ENCODE data around the gene GLRB. TPM values are rescaled to one million over a fixed set of nuclear protein-coding genes. Genes with fewer than 3 reads are reported as not detected.

GLRB gene
- total RNA-seq, 1 experiment from 2014 or later = 1.8 TPM

DNA sequence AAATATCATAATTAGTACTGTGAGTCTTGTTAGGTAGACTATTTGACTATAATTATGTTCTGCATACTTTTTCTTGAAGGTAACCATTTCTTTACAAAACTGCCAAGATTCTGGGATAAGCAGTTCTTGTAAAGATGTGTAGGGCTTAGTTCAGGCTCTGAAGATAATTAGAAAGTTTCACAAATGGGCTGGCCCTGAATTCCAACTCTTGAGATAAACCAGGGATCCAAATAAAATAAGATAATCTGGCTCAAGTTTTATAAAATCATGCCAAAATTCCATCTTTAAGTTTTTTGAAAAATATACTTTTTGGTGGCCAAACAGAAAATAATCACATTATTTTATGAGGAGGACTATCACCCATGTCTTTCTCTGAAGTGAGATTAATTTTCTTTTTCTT lies 35.5 kb upstream of the GLRB start:
- CTCF ChIA-PET = no interaction called here
- ATAC-seq = no peak

DNA sequence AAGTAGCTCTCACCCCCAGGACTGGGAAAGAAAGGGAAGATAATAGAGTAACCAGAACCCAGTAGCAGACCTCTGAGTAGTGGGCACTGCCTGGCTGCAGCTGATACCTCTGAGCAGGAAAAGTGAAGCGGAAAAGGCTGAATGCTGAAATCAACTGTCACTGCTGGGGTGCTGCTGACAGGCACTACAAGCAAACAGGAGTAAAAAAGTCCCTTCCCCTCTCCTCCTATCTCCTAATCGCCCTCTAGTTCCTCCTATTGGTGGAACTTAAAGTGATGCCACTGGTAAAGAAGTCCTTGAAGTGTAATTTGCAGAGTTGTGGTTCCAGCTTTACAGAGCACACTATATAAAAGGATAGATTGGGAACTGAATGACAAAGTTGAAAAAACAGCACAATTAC lies 32.8 kb upstream of the GLRB start:
- ATAC-seq = peak; percentile 68
- no peaks in the 10 kb centered on the region for H3K9me3 ChIP-seq (ENCODE audit: control insufficient read depth, insufficient read depth, low read depth, low read length)
- no peak overlapping the region for H3K27ac ChIP-seq (ENCODE audit: low read length)
- in situ Hi-C loops (cut with HindIII; ENCODE audit: low pct_unique_long_range_greater_than_20kb, low sequenced_read_pairs) = no loop called here
- BruUV-seq (replicated peaks) = no TSS peak
- H3K27me3 ChIP-seq (ENCODE audit: control insufficient read depth, insufficient read depth, low read length) = no peaks in the 10 kb centered on the region
- intact Hi-C loops (cut with micrococcal nuclease; ENCODE audit: unreplicated experiment) = no loop called here
- no peak for TF ChIP-seq POLR2AphosphoS5 (IDR thresholded peaks at IDR 0.05; ENCODE audit: low read depth, low read length)
- TF ChIP-seq, protein P1, sequence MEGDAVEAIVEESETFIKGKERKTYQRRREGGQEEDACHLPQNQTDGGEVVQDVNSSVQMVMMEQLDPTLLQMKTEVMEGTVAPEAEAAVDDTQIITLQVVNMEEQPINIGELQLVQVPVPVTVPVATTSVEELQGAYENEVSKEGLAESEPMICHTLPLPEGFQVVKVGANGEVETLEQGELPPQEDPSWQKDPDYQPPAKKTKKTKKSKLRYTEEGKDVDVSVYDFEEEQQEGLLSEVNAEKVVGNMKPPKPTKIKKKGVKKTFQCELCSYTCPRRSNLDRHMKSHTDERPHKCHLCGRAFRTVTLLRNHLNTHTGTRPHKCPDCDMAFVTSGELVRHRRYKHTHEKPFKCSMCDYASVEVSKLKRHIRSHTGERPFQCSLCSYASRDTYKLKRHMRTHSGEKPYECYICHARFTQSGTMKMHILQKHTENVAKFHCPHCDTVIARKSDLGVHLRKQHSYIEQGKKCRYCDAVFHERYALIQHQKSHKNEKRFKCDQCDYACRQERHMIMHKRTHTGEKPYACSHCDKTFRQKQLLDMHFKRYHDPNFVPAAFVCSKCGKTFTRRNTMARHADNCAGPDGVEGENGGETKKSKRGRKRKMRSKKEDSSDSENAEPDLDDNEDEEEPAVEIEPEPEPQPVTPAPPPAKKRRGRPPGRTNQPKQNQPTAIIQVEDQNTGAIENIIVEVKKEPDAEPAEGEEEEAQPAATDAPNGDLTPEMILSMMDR (IDR thresholded peaks at IDR 0.05) = peak; percentile 20; the same call in 1 of the 2 replicates
- ChIA-PET POLR2A (no interaction called here), CTCF (no interaction called here)
- H3K4me3 ChIP-seq (ENCODE audit: low read depth in 2 of 2, low read length in 2 of 2) = no peak overlapping the region
- H3K36me3 ChIP-seq (ENCODE audit: control insufficient read depth, insufficient read depth, low read length) = no peaks in the 10 kb centered on the region
- peaks cover 4% of the 10 kb centered on the region; the same call in 1 of the 2 replicates for H3K4me1 ChIP-seq (ENCODE audit: control insufficient read depth, insufficient read depth, low read length)
- DNase-seq (ENCODE audit: low read depth, low spot score) = no peak

More for the DNA sequence above, 35.5 kb upstream of the GLRB start:
- TF ChIP-seq SIN3A (IDR thresholded peaks at IDR 0.05; ENCODE audit: borderline replicate concordance, insufficient read depth, low read depth, low read length) (no peak), POLR2AphosphoS5 (IDR thresholded peaks at IDR 0.05; ENCODE audit: low read depth, low read length) (no peak), TCF7L2 (IDR thresholded peaks at IDR 0.05; ENCODE audit: low read depth, low read length) (no peak)
- TF ChIP-seq, protein P2, sequence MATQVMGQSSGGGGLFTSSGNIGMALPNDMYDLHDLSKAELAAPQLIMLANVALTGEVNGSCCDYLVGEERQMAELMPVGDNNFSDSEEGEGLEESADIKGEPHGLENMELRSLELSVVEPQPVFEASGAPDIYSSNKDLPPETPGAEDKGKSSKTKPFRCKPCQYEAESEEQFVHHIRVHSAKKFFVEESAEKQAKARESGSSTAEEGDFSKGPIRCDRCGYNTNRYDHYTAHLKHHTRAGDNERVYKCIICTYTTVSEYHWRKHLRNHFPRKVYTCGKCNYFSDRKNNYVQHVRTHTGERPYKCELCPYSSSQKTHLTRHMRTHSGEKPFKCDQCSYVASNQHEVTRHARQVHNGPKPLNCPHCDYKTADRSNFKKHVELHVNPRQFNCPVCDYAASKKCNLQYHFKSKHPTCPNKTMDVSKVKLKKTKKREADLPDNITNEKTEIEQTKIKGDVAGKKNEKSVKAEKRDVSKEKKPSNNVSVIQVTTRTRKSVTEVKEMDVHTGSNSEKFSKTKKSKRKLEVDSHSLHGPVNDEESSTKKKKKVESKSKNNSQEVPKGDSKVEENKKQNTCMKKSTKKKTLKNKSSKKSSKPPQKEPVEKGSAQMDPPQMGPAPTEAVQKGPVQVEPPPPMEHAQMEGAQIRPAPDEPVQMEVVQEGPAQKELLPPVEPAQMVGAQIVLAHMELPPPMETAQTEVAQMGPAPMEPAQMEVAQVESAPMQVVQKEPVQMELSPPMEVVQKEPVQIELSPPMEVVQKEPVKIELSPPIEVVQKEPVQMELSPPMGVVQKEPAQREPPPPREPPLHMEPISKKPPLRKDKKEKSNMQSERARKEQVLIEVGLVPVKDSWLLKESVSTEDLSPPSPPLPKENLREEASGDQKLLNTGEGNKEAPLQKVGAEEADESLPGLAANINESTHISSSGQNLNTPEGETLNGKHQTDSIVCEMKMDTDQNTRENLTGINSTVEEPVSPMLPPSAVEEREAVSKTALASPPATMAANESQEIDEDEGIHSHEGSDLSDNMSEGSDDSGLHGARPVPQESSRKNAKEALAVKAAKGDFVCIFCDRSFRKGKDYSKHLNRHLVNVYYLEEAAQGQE (IDR thresholded peaks at IDR 0.05; ENCODE audit: insufficient read depth in 1 of 2, low read depth in 2 of 2, low read length in 1 of 2) = no peak
- TF ChIP-seq, protein P1 (IDR thresholded peaks at IDR 0.05) = no peak
- peaks cover 4% of the 10 kb centered on the region; the same call in 1 of the 2 replicates for H3K4me1 ChIP-seq (ENCODE audit: control insufficient read depth, insufficient read depth, low read length)
- POLR2A ChIA-PET = no interaction called here
- no peak overlapping the region for H3K27ac ChIP-seq (ENCODE audit: low read length)
- no TSS peak for BruUV-seq (replicated peaks)
- DNase-seq (ENCODE audit: low read depth, low spot score) = no peak
- H3K9me3 ChIP-seq (ENCODE audit: control insufficient read depth, insufficient read depth, low read depth, low read length) = no peaks in the 10 kb centered on the region
- H3K4me3 ChIP-seq (ENCODE audit: low read depth in 2 of 2, low read length in 2 of 2) = no peak overlapping the region
- no peaks in the 10 kb centered on the region for H3K27me3 ChIP-seq (ENCODE audit: control insufficient read depth, insufficient read depth, low read length)
- in situ Hi-C loops (cut with HindIII; ENCODE audit: low pct_unique_long_range_greater_than_20kb, low sequenced_read_pairs) = no loop called here
- no peaks in the 10 kb centered on the region for H3K36me3 ChIP-seq (ENCODE audit: control insufficient read depth, insufficient read depth, low read length)
- intact Hi-C loops (cut with micrococcal nuclease; ENCODE audit: unreplicated experiment) = no loop called here
